ENCODE measurements around the gene ATXN1. TPM values are rescaled to one million over a fixed set of nuclear protein-coding genes. Genes with fewer than 3 reads are reported as not detected.

ATXN1 gene
- polyA plus RNA-seq, 1 of the 3 experiments (the other 2 are of a cell fraction): 7.9 TPM

DNA sequence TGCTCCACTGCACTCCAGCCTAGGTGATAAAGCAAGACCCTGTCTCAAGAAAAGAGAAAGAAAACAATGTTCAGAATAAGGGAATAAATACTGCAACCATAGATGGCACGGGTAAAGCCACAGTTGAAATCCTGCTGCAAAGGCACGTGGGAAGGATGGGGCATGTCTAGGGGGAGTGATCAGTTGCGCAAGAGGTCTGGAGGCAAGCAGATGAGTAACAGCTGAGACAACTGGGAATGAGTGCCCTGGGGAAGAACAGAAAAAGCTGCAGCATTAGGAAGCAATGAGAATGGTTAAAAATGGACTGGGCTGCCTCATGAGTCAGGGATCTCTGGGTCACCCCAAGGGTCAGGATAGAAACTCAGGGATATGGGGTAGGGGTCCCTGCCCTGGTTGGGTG, 426.6 kb downstream of the ATXN1 start:
- peaks cover 8% of the 10 kb centered on the region; the same call in 1 of the 2 replicates for H4K20me1 ChIP-seq (ENCODE audit: insufficient read depth)
- no peaks in the 10 kb centered on the region for H3K9me3 ChIP-seq
- H3K9me2 ChIP-seq: no peaks in the 10 kb centered on the region
- no peak for DNase-seq
- POLR2A ChIA-PET: no interaction called here
- no peak overlapping the region for H3K4me2 ChIP-seq
- TF ChIP-seq MEF2A (IDR thresholded peaks at IDR 0.05; ENCODE audit: borderline replicate concordance, low read depth): peak; percentile 69
- peak; percentile 50; the same call in 1 of the 2 replicates for TF ChIP-seq FOSL2 (IDR thresholded peaks at IDR 0.05; ENCODE audit: borderline replicate concordance, low read depth)
- peak; percentile 31; the same call in 1 of the 2 replicates for TF ChIP-seq REST (IDR thresholded peaks at IDR 0.05; ENCODE audit: low read depth, low read length)
- TF ChIP-seq, protein P1, sequence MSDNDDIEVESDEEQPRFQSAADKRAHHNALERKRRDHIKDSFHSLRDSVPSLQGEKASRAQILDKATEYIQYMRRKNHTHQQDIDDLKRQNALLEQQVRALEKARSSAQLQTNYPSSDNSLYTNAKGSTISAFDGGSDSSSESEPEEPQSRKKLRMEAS (IDR thresholded peaks at IDR 0.05; ENCODE audit: low read depth): peak; percentile 94
- TF ChIP-seq SIN3A (IDR thresholded peaks at IDR 0.05; ENCODE audit: borderline replicate concordance, low read depth, low read length): peak; percentile 76
- TF ChIP-seq GABPA (IDR thresholded peaks at IDR 0.05; ENCODE audit: low read depth): no peak
- TF ChIP-seq, protein P2, sequence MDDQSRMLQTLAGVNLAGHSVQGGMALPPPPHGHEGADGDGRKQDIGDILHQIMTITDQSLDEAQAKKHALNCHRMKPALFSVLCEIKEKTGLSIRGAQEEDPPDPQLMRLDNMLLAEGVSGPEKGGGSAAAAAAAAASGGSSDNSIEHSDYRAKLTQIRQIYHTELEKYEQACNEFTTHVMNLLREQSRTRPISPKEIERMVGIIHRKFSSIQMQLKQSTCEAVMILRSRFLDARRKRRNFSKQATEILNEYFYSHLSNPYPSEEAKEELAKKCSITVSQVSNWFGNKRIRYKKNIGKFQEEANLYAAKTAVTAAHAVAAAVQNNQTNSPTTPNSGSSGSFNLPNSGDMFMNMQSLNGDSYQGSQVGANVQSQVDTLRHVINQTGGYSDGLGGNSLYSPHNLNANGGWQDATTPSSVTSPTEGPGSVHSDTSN (IDR thresholded peaks at IDR 0.05): peak; percentile 79
- TF ChIP-seq JUND (IDR thresholded peaks at IDR 0.05): peak; percentile 32
- no peak for TF ChIP-seq RAD21 (IDR thresholded peaks at IDR 0.05; ENCODE audit: low read length)
- no peak for TF ChIP-seq FOXJ3 (CRISPR knock-in tag; IDR thresholded peaks at IDR 0.05)
- TF ChIP-seq NRF1 (IDR thresholded peaks at IDR 0.05; ENCODE audit: low read depth, low read length): no peak
- no peak for TF ChIP-seq GATA2 (CRISPR knock-in tag; IDR thresholded peaks at IDR 0.05)
- TF ChIP-seq RXRA (IDR thresholded peaks at IDR 0.05; ENCODE audit: borderline replicate concordance, low read depth): peak; percentile 60; the same call in 1 of the 2 replicates
- peak; percentile 50; the same call in 1 of the 2 replicates for TF ChIP-seq NFIC (IDR thresholded peaks at IDR 0.05; ENCODE audit: borderline replicate concordance)
- peak in 1 of 2 experiments; percentile 48; a peak in 1 of 4 replicates for TF ChIP-seq EP300 (IDR thresholded peaks at IDR 0.05; ENCODE audit: borderline replicate concordance in 1 of 2, low read depth in 1 of 2, low read length in 1 of 2)
- no peak for TF ChIP-seq RCOR1 (IDR thresholded peaks at IDR 0.05; ENCODE audit: low read length)
- TF ChIP-seq TCF12 (IDR thresholded peaks at IDR 0.05): peak; percentile 93
- TF ChIP-seq USF2 (IDR thresholded peaks at IDR 0.05; ENCODE audit: borderline replicate concordance, low read depth, low read length): no peak
- TF ChIP-seq USF1 (IDR thresholded peaks at IDR 0.05; ENCODE audit: borderline replicate concordance, low read depth): peak; percentile 61; the same call in 1 of the 2 replicates
- TF ChIP-seq EZH2phosphoT487 (IDR thresholded peaks at IDR 0.05; ENCODE audit: borderline replicate concordance, low read depth): no peak
- TF ChIP-seq POLR2AphosphoS5 (IDR thresholded peaks at IDR 0.05; ENCODE audit: low read depth, low read length): no peak
- no peak for TF ChIP-seq CHD2 (IDR thresholded peaks at IDR 0.05; ENCODE audit: low read length, partially characterized antibody)
- no peak for TF ChIP-seq ELF1 (IDR thresholded peaks at IDR 0.05)
- TF ChIP-seq SMC3 (IDR thresholded peaks at IDR 0.05; ENCODE audit: low read depth, low read length): no peak
- no peaks in the 10 kb centered on the region for H3K36me3 ChIP-seq (replicated peaks in 1 of 2; ENCODE audit: control insufficient read depth in 1 of 2, insufficient read depth in 2 of 2, low read length in 1 of 2)
- no peak overlapping the region for H2AFZ ChIP-seq (ENCODE audit: low read depth)
- CTCF ChIA-PET: interaction anchor here (0.8 to 10.8 kb wide), 7 partner anchors 11 to 429 kb away, joined by 3 to 289 read pairs (median 6); partner anchors contain the start of gene ATXN1
- H3F3A ChIP-seq (replicated peaks; ENCODE audit: insufficient read depth): peaks cover 44% of the 10 kb centered on the region
- H3K4me3 ChIP-seq (ENCODE audit: low read depth in 2 of 2, low read length in 1 of 2): no peak overlapping the region
- no peaks in the 10 kb centered on the region for H3K27me3 ChIP-seq (ENCODE audit: insufficient read depth)
- peak overlapping the region; percentile 44 to 75 for H3K27ac ChIP-seq (ENCODE audit: low read depth in 2 of 2, low read length in 1 of 2)
- H3K79me2 ChIP-seq (ENCODE audit: insufficient read depth): peaks cover 9% of the 10 kb centered on the region
- H3K4me1 ChIP-seq (ENCODE audit: control insufficient read depth in 1 of 2, insufficient read depth in 2 of 2, low read depth in 1 of 2, low read length in 1 of 2): peaks cover 55 to 67% of the 10 kb centered on the region in 2 experiments
- 15% methylated on average over 3 of the region's 3 CpGs for WGBS (ENCODE audit: low lambda C conversion rate)
- H3K9ac ChIP-seq: no peak overlapping the region

Measured in SK-N-SH (cell line).